T-cell (primary cell): ENCODE measurements around the gene MLNR. TPM values are rescaled to one million over a fixed set of nuclear protein-coding genes. Genes with fewer than 3 reads are reported as not detected.
A peak's percentile ranks its signal among the peaks of the same experiment; 100 is the strongest.

ENCODE experiments used
- ATAC-seq, 4 experiments: fragments of 200-7000 bp in 3 of 4; fragments of 150-1000 bp in 1 of 4; cut with Tn5 transposase; replicated peaks in 1 of 4; 1 replicate in 3 of 4; 2 replicates in 1 of 4; pipeline ENCODE4 v1.10.0; 2021; ENCODE audit warnings: moderate library complexity in 3 of 4, mild to moderate bottlenecking in 2 of 4, moderate number of reproducible peaks in 1 of 4
- CTCF ChIA-PET, 2 donors: fragments of 300-600 bp; sonication (Branson Sonifier 250); formaldehyde crosslinking; loops; one replicate each; lab custom pipeline; 2022; ENCODE audit warnings: antibody characterized with exemption in 2 of 2; lab: Charles Lee
- POLR2A ChIA-PET, 2 donors: fragments of 300-600 bp; sonication (Branson Sonifier 250); formaldehyde crosslinking; loops; one replicate each; lab custom pipeline; 2022; ENCODE audit warnings: antibody characterized with exemption in 2 of 2; lab: Charles Lee
- DNase-seq, 35 experiments: peaks; one replicate each; pipeline versions ENCODE4 v3.0.0 to v3.0.0-alpha.2; 2013 to 2023
- H3K27ac ChIP-seq: one replicate; pipeline ENCODE4 v1.5.1; 2013; ENCODE audit warnings: low read length
- H3K27me3 ChIP-seq, 2 experiments: replicated peaks in 1 of 2; 1 replicate in 1 of 2; 2 replicates in 1 of 2; pipeline versions ENCODE4 v1.6.1 to v1.7.0; 2013; ENCODE audit warnings: low read length in 1 of 2, mixed read lengths in 1 of 2; ENCODE audit not compliant: control insufficient read depth in 2 of 2, insufficient read depth in 2 of 2; ENCODE audit errors: extremely low read depth in 1 of 2
- H3K36me3 ChIP-seq, 2 donors: 1 replicate in 1 of 2; 2 replicates in 1 of 2; pipeline versions ENCODE4 v1.6.1 to v1.7.0; 2013; ENCODE audit warnings: low read length in 1 of 2; ENCODE audit not compliant: control insufficient read depth in 2 of 2, insufficient read depth in 1 of 2; ENCODE audit errors: extremely low read depth in 1 of 2
- H3K4me1 ChIP-seq, 2 experiments: 1 replicate in 1 of 2; 2 replicates in 1 of 2; pipeline versions ENCODE4 v1.6.1 to v1.7.0; 2013; ENCODE audit warnings: low read length in 2 of 2, mixed read lengths in 1 of 2; ENCODE audit not compliant: insufficient read depth in 2 of 2, control insufficient read depth in 1 of 2; ENCODE audit errors: extremely low read depth in 1 of 2
- H3K4me3 ChIP-seq, 2 donors: 1 replicate in 1 of 2; 2 replicates in 1 of 2; pipeline versions ENCODE4 v1.5.1 to v1.7.0; 2013; ENCODE audit warnings: mild to moderate bottlenecking in 2 of 2, low read length in 1 of 2, moderate library complexity in 1 of 2; ENCODE audit not compliant: control insufficient read depth in 1 of 2; ENCODE audit errors: extremely low read depth in 1 of 2
- H3K9me3 ChIP-seq: 2 replicates; pipeline ENCODE4 v1.7.0; 2013
- H3K27ac Mint-ChIP-seq, 2 donors: one replicate each; pipeline ENCODE4 v1.8.0; 2020 to 2021; ENCODE audit warnings: mild to moderate bottlenecking in 2 of 2, mixed read lengths in 2 of 2
- H3K27me3 Mint-ChIP-seq, 2 donors: one replicate each; pipeline ENCODE4 v1.8.0; 2021 to 2022; ENCODE audit warnings: mixed read lengths in 2 of 2
- H3K36me3 Mint-ChIP-seq: one replicate; pipeline ENCODE4 v1.8.0; 2021; ENCODE audit warnings: mixed read lengths
- H3K4me1 Mint-ChIP-seq, 3 donors: one replicate each; pipeline ENCODE4 v1.8.0; 2020 to 2022; ENCODE audit warnings: mixed read lengths in 3 of 3, mild to moderate bottlenecking in 1 of 3
- H3K4me3 Mint-ChIP-seq, 3 donors: one replicate each; pipeline ENCODE4 v1.8.0; 2020 to 2022; ENCODE audit warnings: mild to moderate bottlenecking in 3 of 3, mixed read lengths in 3 of 3, moderate library complexity in 3 of 3
- H3K9me3 Mint-ChIP-seq, 3 donors: one replicate each; pipeline ENCODE4 v1.8.0; 2020 to 2022; ENCODE audit warnings: mixed read lengths in 3 of 3
- WGBS: methylation state at CpG from one replicate; pipeline ENCODE4 v1.1.5; 2013; ENCODE audit warnings: missing lambda C conversion rate; ENCODE audit not compliant: insufficient coverage; 5-methylcytosine and 5-hydroxymethylcytosine counted together
- total RNA-seq, 35 experiments: library from RNA in 6 of 35; stranded (reverse) in 6 of 35; fragments of 120-200 nt in 1 of 35; gene quantifications; one replicate each; pipeline versions ENCODE4 v1.2.1 to v1.2.4 and lab custom pipeline; 2013 to 2026

The MLNR gene
- total RNA-seq, 5 donors from 2014 or later (not counting 1 experiment from before 2014, with no cell fraction given): not detected

DNA sequence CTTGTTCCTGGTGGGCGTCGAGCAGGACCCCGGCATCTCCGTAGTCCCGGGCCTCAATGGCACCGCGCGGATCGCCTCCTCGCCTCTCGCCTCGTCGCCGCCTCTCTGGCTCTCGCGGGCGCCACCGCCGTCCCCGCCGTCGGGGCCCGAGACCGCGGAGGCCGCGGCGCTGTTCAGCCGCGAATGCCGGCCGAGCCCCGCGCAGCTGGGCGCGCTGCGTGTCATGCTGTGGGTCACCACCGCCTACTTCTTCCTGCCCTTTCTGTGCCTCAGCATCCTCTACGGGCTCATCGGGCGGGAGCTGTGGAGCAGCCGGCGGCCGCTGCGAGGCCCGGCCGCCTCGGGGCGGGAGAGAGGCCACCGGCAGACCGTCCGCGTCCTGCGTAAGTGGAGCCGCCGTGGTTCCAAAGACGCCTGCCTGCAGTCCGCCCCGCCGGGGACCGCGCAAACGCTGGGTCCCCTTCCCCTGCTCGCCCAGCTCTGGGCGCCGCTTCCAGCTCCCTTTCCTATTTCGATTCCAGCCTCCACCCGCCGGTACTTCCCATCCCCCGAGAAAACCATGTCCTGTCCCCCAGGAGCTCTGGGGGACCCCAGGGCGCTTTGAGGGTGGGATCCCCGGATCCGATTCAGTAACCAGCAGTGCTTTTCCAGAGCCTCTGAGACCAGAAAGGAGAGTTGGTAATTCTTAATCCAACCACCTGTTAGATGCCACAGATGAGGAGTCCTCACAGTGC lies 885 bp downstream of the MLNR start:
- WGBS: 11% methylated on average over 73 of the region's 73 CpGs
- peak overlapping the region; percentile 56 to 79 (median 67) for H3K4me3 Mint-ChIP-seq
- H3K27ac Mint-ChIP-seq: no peak overlapping the region
- ATAC-seq (peak in 3 of 4 experiments; percentile 8 to 37 (median 9)), DNase-seq (no peak)
- H3K27me3 Mint-ChIP-seq: peaks cover 54 to 63% of the 10 kb centered on the region in 2 donors
- no peaks in the 10 kb centered on the region for H3K9me3 Mint-ChIP-seq
- peaks cover 2 to 20% (median 15%) of the 10 kb centered on the region in 3 donors for H3K4me1 Mint-ChIP-seq
- no peak overlapping the region for H3K27ac ChIP-seq
- H3K4me3 ChIP-seq: peak overlapping the region in 1 of 2 donors; percentile 55
- peaks cover 3% of the 10 kb centered on the region for H3K36me3 Mint-ChIP-seq
- no peaks in the 10 kb centered on the region for H3K36me3 ChIP-seq
- no peaks in the 10 kb centered on the region for H3K9me3 ChIP-seq
- POLR2A ChIA-PET: no interaction called here
- CTCF ChIA-PET: no interaction called here
- peaks cover 2 to 56% of the 10 kb centered on the region in 2 experiments for H3K27me3 ChIP-seq
- peaks cover 0 to 17% of the 10 kb centered on the region in 2 experiments for H3K4me1 ChIP-seq

DNA sequence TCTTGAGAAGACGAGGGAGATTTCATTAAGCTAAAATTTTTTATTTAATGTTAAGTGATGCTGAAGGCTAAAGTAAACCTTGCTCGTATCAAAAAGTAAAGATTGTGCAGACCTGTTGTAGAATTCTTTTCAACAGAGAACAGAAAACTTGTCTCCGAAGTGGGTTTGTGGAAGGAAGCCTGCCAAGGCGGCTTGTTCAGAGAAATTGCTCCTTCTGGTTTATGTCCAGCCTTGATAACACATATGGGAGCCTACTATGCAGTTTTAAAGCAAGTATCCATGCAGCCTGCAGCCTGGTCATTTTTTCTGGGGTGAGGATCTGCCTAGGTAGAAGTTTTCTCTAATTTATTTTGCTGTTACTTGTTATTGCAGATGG lies 1.4 kb downstream of the MLNR start:
- ChIA-PET POLR2A (no interaction called here), CTCF (no interaction called here)
- Mint-ChIP-seq H3K4me1 (peaks cover 2 to 14% (median 10%) of the 10 kb centered on the region in 3 donors), H3K9me3 (no peaks in the 10 kb centered on the region), H3K36me3 (peaks cover 3% of the 10 kb centered on the region), H3K4me3 (peak overlapping the region; percentile 56 to 79 (median 67)), H3K27me3 (peaks cover 54 to 59% of the 10 kb centered on the region in 2 donors), H3K27ac (no peak overlapping the region)
- Histone ChIP-seq H3K27ac (no peak overlapping the region), H3K9me3 (no peaks in the 10 kb centered on the region), H3K36me3 (no peaks in the 10 kb centered on the region), H3K4me3 (no peak overlapping the region), H3K27me3 (peaks cover 2 to 54% of the 10 kb centered on the region in 2 experiments), H3K4me1 (peaks cover 0 to 17% of the 10 kb centered on the region in 2 experiments)
- WGBS: 88% methylated on average over 1 of the region's 4 CpGs
- DNase-seq: no peak
- ATAC-seq: no peak

DNA sequence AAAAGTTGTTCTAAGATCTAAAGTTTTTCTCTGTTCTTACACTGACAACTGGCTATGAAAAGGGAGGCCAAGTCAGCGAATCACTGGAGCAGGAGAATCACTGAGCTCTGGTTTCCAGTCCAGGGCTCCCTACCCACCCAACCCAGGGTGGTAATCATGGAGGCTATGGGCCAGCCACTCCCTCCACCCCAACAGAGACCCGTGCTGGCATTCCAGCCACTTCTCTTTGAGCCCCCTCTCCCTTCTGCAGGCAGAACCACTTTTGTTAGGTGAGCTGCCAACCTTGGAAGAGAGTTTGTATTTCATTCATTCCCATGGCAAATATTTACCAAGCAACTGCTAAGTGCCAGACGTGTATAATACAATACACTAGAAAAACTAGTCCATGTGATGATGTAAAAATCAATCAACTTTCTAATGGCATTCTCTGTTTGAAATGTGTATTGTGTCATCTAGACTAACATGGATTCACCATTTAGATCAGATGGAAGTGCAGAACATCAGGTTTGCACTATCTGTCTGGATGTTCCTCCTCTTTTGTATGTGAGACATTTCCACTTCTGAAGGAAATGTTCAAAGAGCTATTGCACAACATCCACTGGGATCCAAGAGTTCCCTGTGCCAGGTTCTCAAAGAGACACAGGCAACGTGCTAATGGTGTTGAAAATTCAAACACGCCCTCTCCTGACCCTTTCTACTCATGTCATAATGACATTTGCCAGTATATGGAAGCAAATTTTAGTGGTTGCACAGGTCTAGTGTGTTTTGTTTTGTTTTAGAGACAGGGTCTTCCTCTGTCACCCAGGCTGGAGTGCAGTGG lies 5.3 kb downstream of the MLNR start:
- ChIA-PET CTCF (interaction anchor here (0.5 to 1.1 kb wide), 2 partner anchors 11 to 885 kb away, joined by 3 to 4 read pairs; no protein-coding TSS in a partner anchor), POLR2A (no interaction called here)
- Histone ChIP-seq H3K4me3 (no peak overlapping the region), H3K27me3 (peaks cover 2 to 26% of the 10 kb centered on the region in 2 experiments), H3K36me3 (no peaks in the 10 kb centered on the region), H3K27ac (no peak overlapping the region), H3K4me1 (peaks cover 0 to 9% of the 10 kb centered on the region in 2 experiments), H3K9me3 (no peaks in the 10 kb centered on the region)
- DNase-seq (no peak), ATAC-seq (no peak)
- Mint-ChIP-seq H3K27ac (no peak overlapping the region), H3K4me3 (no peak overlapping the region), H3K9me3 (no peaks in the 10 kb centered on the region), H3K27me3 (peaks cover 25 to 32% of the 10 kb centered on the region in 2 donors), H3K4me1 (peaks cover 2 to 7% (median 6%) of the 10 kb centered on the region in 3 donors), H3K36me3 (no peaks in the 10 kb centered on the region)
- WGBS: no CpG with 5 or more reads among the region's 5 CpGs

DNA sequence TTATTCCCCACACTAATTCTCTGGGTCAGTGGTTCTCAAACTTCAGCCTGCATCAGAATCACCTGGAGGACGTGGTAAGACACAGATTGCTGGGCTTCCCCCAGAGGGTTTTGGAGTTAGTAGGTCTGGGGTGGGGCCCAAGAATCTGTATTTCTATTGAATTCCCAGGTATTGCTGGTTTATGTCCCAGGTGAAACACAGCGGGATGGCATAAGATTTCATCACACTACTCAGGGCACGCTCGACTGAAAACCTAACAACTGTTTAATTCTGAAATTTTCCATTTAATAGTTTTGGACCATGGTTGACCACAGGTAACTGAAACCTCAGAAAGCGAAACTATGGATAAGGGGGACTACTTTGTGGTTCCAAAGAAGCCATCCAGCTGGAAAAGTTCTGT lies 6.5 kb downstream of the MLNR start:
- WGBS: 80% methylated on average over 2 of the region's 5 CpGs
- H3K36me3 Mint-ChIP-seq: no peaks in the 10 kb centered on the region
- Histone ChIP-seq H3K27ac (no peak overlapping the region), H3K36me3 (no peaks in the 10 kb centered on the region), H3K27me3 (peaks cover 2 to 15% of the 10 kb centered on the region in 2 experiments), H3K4me1 (no peaks in the 10 kb centered on the region), H3K4me3 (no peak overlapping the region), H3K9me3 (no peaks in the 10 kb centered on the region)
- DNase-seq (no peak), ATAC-seq (no peak)
- H3K4me3 Mint-ChIP-seq: no peak overlapping the region
- no peak overlapping the region for H3K27ac Mint-ChIP-seq
- CTCF ChIA-PET: no interaction called here
- H3K9me3 Mint-ChIP-seq: no peaks in the 10 kb centered on the region
- peaks cover 20 to 26% of the 10 kb centered on the region in 2 donors for H3K27me3 Mint-ChIP-seq
- POLR2A ChIA-PET: no interaction called here
- peaks cover 0 to 3% (median 0%) of the 10 kb centered on the region in 3 donors for H3K4me1 Mint-ChIP-seq

DNA sequence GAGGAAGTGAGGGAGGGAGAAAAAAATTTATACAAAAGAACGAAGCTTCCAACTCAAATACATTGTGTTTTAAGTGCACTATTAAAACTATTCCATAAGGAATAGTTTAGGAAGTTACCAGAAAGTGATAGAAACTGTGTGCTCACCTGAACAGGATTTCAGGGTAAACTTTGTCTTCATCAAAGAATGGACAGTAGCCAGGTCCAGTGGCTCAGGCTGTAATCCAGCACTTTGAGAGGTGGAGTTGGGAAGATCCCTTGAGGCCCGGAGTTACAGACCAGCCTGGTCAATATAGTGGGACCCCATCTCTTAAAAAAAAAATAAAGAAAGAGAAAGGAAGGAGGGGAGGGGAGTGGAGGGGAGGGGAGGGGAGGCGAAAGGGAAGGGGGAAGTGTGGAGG lies 14.6 kb downstream of the MLNR start:
- H3K27me3 ChIP-seq: no peaks in the 10 kb centered on the region
- no peaks in the 10 kb centered on the region for H3K4me1 ChIP-seq
- H3K36me3 ChIP-seq: no peaks in the 10 kb centered on the region
- ATAC-seq: no peak
- no peak overlapping the region for H3K27ac Mint-ChIP-seq
- no peak overlapping the region for H3K4me3 ChIP-seq
- no peaks in the 10 kb centered on the region for H3K9me3 Mint-ChIP-seq
- no peak overlapping the region for H3K4me3 Mint-ChIP-seq
- H3K4me1 Mint-ChIP-seq: no peaks in the 10 kb centered on the region
- H3K27me3 Mint-ChIP-seq: peaks cover 0 to 3% of the 10 kb centered on the region in 2 donors
- no CpG with 5 or more reads among the region's 3 CpGs for WGBS
- ChIA-PET POLR2A (no interaction called here), CTCF (interaction anchor here in 1 of 2 donors (0.9 kb wide), 1 partner anchor 46 kb away, joined by 3 read pairs; no protein-coding TSS in a partner anchor)
- H3K9me3 ChIP-seq: no peaks in the 10 kb centered on the region
- H3K27ac ChIP-seq: no peak overlapping the region
- DNase-seq: no peak
- no peaks in the 10 kb centered on the region for H3K36me3 Mint-ChIP-seq

DNA sequence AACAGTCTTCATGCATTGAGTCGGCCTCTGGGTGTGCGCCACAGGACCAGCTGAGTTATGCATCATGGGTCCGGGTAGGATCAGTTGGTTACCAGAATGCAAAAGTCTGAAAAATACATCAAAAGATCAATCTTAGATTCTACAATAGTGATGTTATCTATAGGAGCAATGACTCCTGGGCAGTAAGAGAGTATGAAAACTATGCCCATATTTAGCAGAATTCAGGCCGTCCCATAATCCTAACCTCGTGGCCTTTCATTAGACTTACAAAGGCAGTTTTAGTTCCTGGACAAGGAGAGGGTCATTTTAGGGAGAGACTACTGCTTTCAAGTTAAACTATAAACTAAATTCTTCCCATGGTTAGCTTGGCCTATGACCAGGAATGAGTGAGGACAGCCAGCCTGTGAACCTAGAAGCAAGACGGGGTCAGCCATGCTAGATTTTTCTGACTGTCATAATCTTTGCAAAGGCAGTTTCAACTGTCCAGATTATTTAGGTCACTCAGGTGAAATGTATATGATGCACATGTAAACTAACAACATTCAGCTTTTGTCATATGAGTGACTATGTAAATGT lies 15.8 kb downstream of the MLNR start:
- H3K4me1 Mint-ChIP-seq: peaks cover 0 to 2% (median 0%) of the 10 kb centered on the region in 3 donors
- H3K4me3 ChIP-seq: no peak overlapping the region

More for the DNA sequence above, 15.8 kb downstream of the MLNR start:
- ChIA-PET POLR2A (interaction anchor here in 1 of 2 donors (0.6 kb wide), 1 partner anchor 10 kb away, joined by 4 read pairs; no protein-coding TSS in a partner anchor), CTCF (interaction anchor here in 1 of 2 donors (0.6 to 0.9 kb wide), 4 partner anchors 13 to 47 kb away, joined by 3 to 4 read pairs (median 3); no protein-coding TSS in a partner anchor)
- Histone ChIP-seq H3K36me3 (no peaks in the 10 kb centered on the region), H3K27me3 (no peaks in the 10 kb centered on the region), H3K9me3 (no peaks in the 10 kb centered on the region), H3K27ac (no peak overlapping the region), H3K4me1 (no peaks in the 10 kb centered on the region)
- Mint-ChIP-seq H3K36me3 (no peaks in the 10 kb centered on the region), H3K27ac (no peak overlapping the region), H3K9me3 (no peaks in the 10 kb centered on the region), H3K27me3 (peaks cover 0 to 3% of the 10 kb centered on the region in 2 donors), H3K4me3 (no peak overlapping the region)
- ATAC-seq (no peak), DNase-seq (no peak)
- no CpG with 5 or more reads among the region's 6 CpGs for WGBS
